HG03378 (cell line): ENCODE results near the gene COX14.
"Not testable (repeated sequence)": the region's sequence is repeated elsewhere in the genome, so short reads cannot be mapped to it uniquely, and the experiment has no call there.

ENCODE experiments used
- ATAC-seq: cut with Tn5 transposase; IDR thresholded peaks from one replicate; pipeline ENCODE4 v1.9.1; 2021; ENCODE audit warnings: mild to moderate bottlenecking, moderate library complexity; ENCODE audit not compliant: unreplicated experiment

COX14 gene

GRCh38 chr12:50151047-50151687, 39.1 kb downstream of the COX14 start:
- ATAC-seq = no peak

DNA sequence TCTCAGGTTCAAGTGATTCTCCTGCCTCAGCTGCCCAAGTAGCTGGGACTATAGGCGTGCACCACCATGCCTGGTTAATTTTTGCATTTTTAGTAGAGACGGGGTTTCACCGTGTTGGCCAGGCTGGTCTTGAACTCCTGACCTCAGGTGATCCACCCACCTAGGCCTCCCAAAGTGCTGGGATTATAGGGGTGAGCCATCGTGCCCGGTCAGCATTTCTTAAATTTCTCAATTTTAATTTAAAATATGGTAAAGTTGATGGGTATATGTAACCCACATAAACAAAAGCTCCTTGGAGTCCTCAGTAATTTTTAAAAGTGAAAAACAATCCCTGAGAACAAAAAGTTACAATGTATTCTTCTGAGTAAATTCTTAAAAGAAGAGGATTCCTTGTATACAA, 42.9 kb downstream of the COX14 start:
- ATAC-seq = not testable (repeated sequence)

GRCh38 chr12:50156641-50157040, 44.6 kb downstream of the COX14 start:
- ATAC-seq = no peak

- no peak for ATAC-seq
Observed at GRCh38 chr12:50157259-50157658, 45.2 kb downstream of the COX14 start.

DNA sequence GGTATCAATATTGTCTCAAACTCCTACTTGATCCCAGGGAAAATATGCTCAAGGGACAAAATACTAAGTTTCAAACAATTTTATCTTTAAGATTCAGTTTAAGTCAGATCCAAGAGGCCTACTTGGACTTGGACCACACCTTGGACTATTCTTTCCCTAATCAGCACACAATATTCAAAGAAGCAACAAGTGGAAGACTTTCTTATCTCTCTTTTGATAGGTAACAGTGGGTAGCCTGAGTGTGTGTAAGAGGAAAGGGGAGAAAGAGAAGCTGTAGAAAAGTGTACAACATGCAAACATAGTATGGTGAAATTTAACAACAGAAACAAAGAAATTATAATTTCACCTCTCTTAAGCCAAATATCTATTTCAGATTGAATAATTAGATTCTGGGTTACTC, 48.6 kb downstream of the COX14 start:
- no peak for ATAC-seq

GRCh38 chr12:50162230-50162629, 50.2 kb downstream of the COX14 start:
- no peak for ATAC-seq

- no peak for ATAC-seq
Observed at GRCh38 chr12:50164963-50165362, 52.9 kb downstream of the COX14 start.

DNA sequence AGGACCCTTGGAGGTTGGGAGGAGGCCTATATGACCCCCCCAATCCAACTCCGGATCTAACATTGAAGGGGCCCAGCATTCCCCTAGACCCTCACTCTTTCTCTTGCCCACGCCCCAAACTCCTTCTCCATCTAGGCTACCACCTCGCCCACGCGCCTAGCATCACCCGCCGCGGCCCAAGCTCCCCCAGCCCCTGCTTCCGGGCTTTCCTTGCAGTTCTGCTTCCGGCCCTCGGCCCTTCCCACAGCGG, 54.7 kb downstream of the COX14 start:
- ATAC-seq = no peak

DNA sequence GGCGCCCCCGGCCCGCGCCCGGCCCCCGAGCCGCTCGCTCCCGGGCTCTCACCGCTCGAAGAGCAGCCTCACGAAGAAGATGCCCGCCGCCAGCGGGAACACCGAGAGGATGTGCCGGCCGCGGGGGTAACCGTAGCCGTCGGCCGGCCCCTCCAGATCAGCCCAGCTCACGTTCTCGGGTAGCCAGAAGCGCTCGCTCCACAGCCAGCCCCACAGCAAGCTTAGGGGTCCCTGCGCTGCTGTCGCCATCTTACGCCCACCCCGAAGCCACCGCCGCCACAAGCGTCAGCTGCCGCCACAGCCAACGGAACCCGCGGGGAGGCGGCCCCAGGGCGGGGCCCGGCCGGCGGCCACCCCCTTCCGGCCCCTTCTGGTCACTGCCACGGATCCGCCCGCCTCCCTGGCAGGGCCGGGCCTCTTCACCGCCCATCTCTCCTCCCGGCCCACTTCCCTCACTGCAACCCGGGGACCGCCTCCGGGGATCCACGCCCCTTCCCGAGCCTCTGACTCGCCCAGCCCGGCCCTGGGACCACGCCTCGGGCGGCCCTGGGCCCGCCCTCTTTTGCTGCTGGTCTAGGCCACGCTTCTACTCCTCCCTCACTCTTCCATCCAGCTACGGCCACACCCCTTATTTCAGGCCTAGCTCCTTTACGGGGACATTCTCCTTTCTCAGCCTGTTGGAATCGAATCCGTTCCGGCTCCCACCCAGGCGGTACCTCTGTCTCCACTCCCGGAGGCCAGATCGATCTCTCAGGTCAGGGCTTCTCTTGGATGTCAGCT, 55.2 kb downstream of the COX14 start, which contains the start of gene CERS5:
Gene CERS5 (minus strand): TSS at position 321 of the 780 bp plus-strand sequence. CDS start 72 bp downstream, at position 249.
- peak; percentile 91 for ATAC-seq
